WERI-Rb-1 (cell line): ENCODE data around the gene HBG2.

Experiments
- DNase-seq: peaks from one replicate; pipeline ENCODE4 v3.0.0-alpha.2; 2020
- H3K27ac ChIP-seq: fragments of 250-450 bp; sonication (Bioruptor Pico); 2 replicates; pipeline ENCODE4 v1.5.1; 2020; ENCODE audit warnings: mild to moderate bottlenecking, moderate library complexity
- H3K27me3 ChIP-seq: fragments of 250-450 bp; sonication (Bioruptor Pico); 2 replicates; pipeline ENCODE4 v1.5.1; 2021; ENCODE audit warnings: mild to moderate bottlenecking, low read depth, moderate library complexity; ENCODE audit not compliant: insufficient read depth, severe bottlenecking
- H3K36me3 ChIP-seq: fragments of 250-450 bp; sonication (Bioruptor Pico); 2 replicates; pipeline ENCODE4 v1.5.1; 2020; ENCODE audit warnings: mild to moderate bottlenecking, moderate library complexity
- H3K4me3 ChIP-seq: 2 replicates; pipeline ENCODE4 v1.5.1; 2011; ENCODE audit warnings: low read depth, mild to moderate bottlenecking, control low read depth, low read length
- H3K9me3 ChIP-seq: fragments of 250-450 bp; sonication (Bioruptor Pico); 2 replicates; pipeline ENCODE4 v1.5.1; 2021; ENCODE audit warnings: mild to moderate bottlenecking, moderate library complexity; ENCODE audit not compliant: severe bottlenecking
- TF ChIP-seq, protein P1 (sequence below): IDR thresholded peaks from 2 replicates; pipeline ENCODE4 v1.5.1; 2011; ENCODE audit warnings: low read depth, mild to moderate bottlenecking, control low read depth, inconsistent platforms, low read length

Gene HBG2

DNA sequence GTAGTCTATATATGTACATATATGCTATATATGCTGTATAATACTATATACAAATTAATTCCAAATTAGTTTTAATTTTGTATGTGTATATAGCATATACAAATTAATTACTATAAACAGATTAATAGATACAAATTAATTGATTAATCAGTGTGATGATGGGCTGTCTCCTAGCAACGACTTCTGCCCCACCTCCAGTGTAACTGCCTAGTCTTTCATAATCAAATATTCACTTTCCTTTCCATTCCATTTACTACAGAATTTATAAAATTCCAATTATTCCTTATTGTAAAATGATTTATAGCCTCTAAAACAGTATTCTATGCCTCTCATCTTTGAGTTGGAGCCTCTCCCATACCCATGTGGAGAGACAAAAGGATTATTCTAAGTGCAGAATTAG, 21.3 kb downstream of the HBG2 start:
- Histone ChIP-seq H3K27me3 (peaks cover 48% of the 10 kb centered on the region), H3K4me3 (no peak overlapping the region), H3K27ac (no peak overlapping the region), H3K9me3 (no peaks in the 10 kb centered on the region), H3K36me3 (no peaks in the 10 kb centered on the region)
- TF ChIP-seq, protein P1, sequence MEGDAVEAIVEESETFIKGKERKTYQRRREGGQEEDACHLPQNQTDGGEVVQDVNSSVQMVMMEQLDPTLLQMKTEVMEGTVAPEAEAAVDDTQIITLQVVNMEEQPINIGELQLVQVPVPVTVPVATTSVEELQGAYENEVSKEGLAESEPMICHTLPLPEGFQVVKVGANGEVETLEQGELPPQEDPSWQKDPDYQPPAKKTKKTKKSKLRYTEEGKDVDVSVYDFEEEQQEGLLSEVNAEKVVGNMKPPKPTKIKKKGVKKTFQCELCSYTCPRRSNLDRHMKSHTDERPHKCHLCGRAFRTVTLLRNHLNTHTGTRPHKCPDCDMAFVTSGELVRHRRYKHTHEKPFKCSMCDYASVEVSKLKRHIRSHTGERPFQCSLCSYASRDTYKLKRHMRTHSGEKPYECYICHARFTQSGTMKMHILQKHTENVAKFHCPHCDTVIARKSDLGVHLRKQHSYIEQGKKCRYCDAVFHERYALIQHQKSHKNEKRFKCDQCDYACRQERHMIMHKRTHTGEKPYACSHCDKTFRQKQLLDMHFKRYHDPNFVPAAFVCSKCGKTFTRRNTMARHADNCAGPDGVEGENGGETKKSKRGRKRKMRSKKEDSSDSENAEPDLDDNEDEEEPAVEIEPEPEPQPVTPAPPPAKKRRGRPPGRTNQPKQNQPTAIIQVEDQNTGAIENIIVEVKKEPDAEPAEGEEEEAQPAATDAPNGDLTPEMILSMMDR: no peak
- no peak for DNase-seq

DNA sequence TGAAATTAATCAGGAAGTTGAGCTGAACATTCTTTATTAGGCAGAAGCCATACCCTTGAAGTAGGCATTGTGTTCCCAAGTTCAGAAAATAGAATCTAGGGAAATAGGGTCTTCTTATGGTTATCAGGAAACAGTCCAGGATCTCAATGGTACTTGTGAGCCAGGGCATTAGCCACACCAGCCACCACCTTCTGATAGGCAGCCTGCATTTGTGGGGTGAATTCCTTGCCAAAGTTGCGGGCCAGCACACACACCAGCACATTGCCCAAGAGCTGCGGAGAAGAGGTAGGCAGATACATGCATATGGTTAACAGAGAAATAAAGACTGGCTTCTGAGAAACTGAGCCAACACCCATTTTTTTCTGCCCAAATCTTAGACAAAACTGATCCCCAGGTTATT, 21.8 kb downstream of the HBG2 start:
- Histone ChIP-seq H3K9me3 (no peaks in the 10 kb centered on the region), H3K36me3 (no peaks in the 10 kb centered on the region), H3K27ac (no peak overlapping the region), H3K27me3 (peaks cover 52% of the 10 kb centered on the region), H3K4me3 (no peak overlapping the region)
- TF ChIP-seq, protein P1: no peak
- no peak for DNase-seq

DNA sequence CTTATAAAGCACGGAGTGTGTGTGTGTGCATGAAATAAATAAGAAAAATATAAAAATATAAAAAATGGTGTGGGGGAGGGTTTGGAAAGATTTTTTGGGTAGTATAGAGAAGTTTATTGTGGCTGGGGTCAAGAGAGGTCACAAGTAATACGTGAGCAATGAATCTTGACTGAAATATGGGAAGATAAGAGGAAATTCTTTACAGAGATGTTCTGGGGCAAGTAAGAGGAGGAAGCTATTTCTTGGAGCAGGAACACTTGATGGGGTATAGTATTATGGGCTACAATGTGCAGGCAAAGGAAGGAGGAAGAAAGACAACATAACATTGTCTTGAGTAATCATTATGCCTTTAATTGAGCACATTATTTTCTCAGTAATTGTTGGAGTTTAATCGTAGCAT, 22.4 kb downstream of the HBG2 start:
- TF ChIP-seq, protein P1: no peak
- Histone ChIP-seq H3K36me3 (no peaks in the 10 kb centered on the region), H3K27ac (no peak overlapping the region), H3K4me3 (no peak overlapping the region), H3K27me3 (peaks cover 55% of the 10 kb centered on the region), H3K9me3 (no peaks in the 10 kb centered on the region)
- no peak for DNase-seq

DNA sequence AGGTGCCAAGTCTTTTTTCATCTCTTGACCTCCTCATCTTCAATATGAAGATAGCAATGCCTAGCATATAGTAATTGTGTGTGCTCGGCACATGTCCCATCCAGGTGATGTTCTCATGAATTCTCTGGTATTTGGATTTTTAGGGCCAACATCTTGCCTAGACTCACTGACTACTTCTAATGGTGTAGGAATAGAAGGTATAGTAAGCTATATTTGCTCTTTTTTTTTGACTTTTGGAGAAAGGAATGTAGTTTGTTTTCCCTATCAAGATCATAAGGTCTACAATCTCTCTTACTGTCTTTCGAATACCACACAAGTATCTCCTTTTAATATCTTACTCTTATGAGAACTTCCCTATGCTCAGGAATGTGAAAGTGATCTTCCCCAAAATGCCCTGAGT, 23.5 kb downstream of the HBG2 start:
- H3K27me3 ChIP-seq: peaks cover 48% of the 10 kb centered on the region
- DNase-seq: no peak
- no peak overlapping the region for H3K4me3 ChIP-seq
- H3K36me3 ChIP-seq: no peaks in the 10 kb centered on the region
- no peak overlapping the region for H3K27ac ChIP-seq
- TF ChIP-seq, protein P1: no peak
- no peaks in the 10 kb centered on the region for H3K9me3 ChIP-seq

DNA sequence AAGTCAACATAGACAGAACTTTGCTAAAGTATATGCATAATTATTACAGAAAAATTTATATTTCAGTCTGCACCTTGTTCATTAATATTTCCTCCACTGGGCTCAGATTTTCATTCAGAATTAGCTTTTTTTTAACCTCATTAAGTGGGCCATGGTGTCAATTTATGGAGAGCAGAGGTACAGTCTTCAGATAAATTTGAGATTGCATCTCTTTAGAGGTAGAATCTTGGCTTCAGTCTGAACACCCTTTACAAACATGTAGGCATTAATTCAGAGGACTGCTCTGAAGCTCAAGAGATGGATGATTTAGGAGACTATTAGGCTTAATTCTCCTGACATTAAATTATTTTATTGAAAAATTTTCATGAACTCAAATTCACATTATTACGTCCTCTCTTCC, 24.3 kb downstream of the HBG2 start:
- Histone ChIP-seq H3K9me3 (no peaks in the 10 kb centered on the region), H3K36me3 (no peaks in the 10 kb centered on the region), H3K4me3 (no peak overlapping the region), H3K27ac (no peak overlapping the region), H3K27me3 (peaks cover 46% of the 10 kb centered on the region)
- no peak for DNase-seq
- TF ChIP-seq, protein P1: no peak

DNA sequence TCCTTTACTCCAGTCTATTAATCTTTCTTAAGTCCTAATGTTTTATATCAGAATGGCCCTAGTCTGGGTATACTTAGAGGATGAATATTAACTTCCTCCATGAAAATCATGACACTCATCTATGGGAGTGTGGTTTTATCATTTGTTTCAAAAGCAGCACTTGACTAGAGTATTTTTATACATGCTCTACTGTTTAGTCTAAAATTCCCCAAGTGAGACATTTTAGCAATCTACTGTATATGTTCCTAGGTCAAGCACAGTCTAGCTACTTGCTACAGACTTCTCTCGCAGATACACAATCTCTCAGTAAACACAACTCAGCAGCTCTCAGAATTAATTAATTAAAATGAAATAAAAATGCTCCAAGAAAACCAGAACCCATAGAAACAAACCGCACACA, 24.8 kb downstream of the HBG2 start:
- no peak overlapping the region for H3K27ac ChIP-seq
- H3K4me3 ChIP-seq: no peak overlapping the region
- no peaks in the 10 kb centered on the region for H3K9me3 ChIP-seq
- DNase-seq: no peak
- TF ChIP-seq, protein P1: no peak
- H3K36me3 ChIP-seq: no peaks in the 10 kb centered on the region
- H3K27me3 ChIP-seq: peaks cover 44% of the 10 kb centered on the region
